Activated T-helper 1 cell treated with Interleukin-2 at 50 U/mL for 16 hours (primary cell): ENCODE results near the gene TTYH3.

ENCODE experiments used
- DNase-seq: peaks from one replicate; pipeline ENCODE4 v3.0.0-alpha.2; 2020; ENCODE audit warnings: low read depth

TTYH3 gene

GRCh38 chr7:2616387-2617324 is 15.1 kb upstream of the TTYH3 start:
- DNase-seq = no peak

DNA sequence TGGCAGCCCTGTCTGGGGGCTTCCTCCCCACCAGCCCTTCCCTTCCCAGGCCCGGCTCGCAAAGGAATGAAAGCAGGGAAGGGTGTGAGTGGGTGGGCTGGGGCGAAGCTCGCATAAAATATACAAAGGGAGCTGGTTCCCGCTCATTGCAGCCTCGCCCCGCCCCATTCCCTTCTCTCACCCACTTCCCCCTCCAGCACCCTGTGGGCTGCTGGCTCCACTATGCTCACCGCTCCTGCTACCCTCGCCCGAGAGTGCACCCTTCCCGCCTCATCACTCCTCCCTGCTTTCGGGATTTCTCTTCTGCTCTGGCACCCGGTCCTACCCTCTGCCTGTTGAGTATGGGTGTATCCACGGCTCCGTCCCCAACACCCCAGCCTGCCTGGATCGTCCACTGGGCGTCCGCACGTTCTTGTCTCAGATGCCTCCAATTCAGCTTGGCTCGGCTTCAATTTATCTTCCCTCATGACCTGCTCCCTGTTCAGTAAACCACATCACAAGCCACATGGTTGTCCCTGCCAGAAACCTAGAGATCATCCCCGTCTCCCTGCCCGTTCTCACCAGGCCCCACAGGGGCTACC is 14.4 kb upstream of the TTYH3 start:
- no peak for DNase-seq

DNA sequence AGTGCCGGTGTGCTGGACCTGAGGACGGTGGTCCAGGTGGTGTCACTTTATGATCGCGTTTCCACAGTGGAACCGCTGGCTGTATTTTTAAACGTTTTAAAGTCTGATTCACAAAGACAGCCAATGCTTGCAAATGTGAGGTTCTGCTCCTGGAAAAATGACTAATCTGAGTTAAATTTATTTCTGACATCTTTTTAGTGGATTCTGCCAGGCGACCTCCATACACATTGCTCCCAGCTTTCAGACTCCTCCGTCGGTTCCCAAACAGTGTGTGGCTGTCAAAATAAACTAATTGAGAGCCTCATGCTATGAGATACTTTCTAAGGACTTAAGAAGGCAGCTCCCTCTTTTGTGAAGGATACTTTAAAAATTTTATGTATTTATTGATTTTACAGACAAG is 12.7 kb upstream of the TTYH3 start:
- no peak for DNase-seq

- no peak for DNase-seq
Measured at GRCh38 chr7:2621061-2621828, 10.5 kb upstream of the TTYH3 start.

DNA sequence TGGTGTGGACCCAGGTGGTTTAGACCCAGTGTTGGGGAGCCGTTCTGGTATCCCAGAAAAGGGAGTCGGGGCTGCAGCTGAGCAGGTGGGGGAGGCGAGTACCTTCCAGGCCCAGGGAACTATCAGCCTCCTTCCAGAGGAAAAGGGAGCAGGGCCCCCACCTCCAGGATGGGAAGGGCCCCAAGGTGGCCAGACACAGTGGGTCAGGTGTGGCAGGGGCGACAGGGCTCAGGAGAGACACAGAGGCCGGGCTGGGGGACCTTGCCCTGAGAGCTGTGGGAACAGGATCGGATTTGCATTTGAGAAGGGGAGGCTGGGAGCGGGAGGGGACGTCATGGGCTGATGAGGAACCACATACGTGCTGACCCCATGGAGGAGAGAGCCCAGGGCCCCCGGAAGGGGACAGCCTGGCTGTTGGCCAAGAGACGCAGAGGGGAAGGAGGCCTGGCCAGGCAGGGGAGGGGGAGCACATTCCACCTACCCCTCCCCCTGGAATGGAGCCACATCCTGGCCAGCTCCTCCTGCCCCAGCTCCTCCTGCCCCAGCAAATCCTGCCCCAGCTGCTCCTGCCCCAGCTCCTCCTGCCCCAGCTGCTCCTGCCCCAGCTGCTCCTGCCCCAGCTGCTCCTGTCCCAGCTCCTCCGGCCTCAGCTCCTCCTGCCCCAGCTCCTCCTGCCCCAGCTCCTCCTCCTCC is 9.7 kb upstream of the TTYH3 start:
- no peak for DNase-seq

- DNase-seq = no peak
Measured at GRCh38 chr7:2622869-2623697, 8.7 kb upstream of the TTYH3 start.

DNA sequence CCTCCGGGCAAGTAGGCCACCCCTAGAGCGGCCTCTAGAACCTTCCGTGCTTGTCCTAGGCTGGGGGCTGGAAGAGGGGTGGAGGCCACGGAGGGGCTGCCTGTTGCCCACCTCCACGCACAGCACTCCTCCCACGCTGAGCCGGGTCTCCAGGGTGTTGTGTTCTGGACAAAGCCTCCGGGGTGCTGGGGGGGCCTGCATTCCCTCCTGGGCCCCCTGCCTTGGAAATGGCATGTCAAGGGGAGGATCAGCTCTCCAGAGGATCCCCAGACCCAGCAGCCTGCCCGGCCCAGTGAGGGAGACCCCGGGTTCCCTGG is 8.1 kb upstream of the TTYH3 start:
- DNase-seq = no peak

DNA sequence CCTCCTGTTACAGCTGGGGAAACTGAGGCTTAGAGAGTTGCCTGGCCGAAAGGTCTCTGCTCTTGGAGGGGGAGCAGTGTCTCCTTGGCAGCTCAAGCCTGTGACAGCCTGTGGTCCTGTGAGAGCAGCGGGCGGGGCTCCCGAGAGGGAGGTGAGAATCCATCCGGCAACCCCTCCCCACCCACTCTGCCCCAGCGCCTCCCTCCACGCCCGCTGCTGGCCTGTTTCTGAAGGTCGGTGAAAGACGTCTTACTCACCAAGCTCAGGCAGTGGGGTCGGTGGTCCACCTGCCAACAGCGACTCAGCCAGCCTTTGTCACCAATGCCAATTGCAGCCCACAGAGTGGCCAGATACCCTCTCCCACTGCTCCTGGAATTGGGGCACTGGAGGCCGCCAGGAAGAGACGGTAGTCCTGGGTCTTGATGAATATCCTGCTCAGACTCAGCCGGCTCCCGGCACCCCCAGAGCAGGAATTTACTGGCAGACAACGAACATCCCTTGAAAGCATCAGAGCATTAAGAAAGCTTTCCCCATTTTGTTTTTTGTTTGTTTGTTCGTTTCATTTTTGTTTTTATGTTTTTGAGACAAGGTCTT is 7.4 kb upstream of the TTYH3 start:
- DNase-seq = no peak

- DNase-seq = no peak
Measured at GRCh38 chr7:2626498-2627117, 5.2 kb upstream of the TTYH3 start.

DNA sequence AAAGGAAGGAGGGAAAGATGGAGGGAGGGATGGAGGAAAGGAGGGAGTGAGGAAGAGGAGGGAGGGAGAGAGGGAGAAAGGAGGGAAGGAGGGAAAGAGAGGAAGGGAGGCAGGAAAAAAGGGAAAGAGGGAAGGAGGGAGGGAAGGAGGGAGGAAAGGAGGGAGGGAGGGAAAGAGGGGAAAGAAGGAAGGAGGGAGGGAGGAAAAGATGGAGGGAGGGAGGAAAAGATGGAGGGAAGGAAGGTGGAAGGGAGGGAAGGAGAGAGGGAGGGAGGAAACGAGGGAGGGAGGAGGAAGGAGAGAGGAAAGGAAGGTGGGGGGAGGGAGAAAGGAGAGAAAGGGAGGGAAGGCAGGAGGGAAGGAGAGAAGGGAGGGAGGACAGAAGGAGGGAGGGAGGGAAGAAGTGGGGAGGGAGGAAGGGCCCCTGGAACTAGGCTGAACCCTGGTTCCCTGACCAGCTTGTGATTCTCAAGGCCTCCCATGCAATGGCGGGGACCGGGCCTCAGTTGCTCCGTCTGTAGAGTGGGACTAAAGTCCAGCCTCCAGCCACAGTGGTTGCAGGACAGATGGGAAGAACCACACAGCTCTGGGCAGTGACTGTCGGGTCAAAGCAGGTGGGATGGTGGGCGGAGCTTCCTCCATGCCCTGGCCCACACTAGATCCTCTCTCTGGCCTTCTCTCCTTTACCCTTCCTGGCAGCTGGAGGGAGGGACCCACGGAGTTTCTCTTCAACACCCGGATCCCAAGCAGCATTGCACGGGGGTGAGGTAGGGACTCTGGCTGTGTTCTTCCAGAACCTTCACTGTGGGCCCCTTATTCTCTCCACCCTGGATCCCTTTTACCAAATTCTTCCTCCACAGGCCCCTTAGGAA is 4.3 kb upstream of the TTYH3 start:
- no peak for DNase-seq

GRCh38 chr7:2628130-2628482 is 3.7 kb upstream of the TTYH3 start:
- no peak for DNase-seq

DNA sequence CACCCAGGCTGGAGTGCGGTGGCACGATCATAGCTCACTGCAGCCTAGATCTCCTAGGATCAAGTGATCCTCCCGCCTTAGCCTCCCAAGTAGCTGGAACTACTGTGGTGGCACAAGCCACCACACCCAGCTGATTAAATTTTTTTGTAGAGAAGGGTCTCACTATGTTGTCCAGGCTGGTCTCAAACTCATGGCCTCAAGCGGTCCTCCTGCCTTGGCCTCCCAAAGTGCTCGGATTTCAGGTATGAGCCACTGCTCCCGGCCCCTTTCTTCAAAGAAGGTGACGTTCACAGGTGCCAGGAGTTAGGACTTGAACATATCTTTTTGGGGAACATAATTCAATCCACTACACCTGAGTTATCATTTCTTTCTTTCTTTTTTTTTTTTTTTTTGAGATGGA is 2.9 kb upstream of the TTYH3 start:
- no peak for DNase-seq

GRCh38 chr7:2629746-2630681 is 1.8 kb upstream of the TTYH3 start:
- DNase-seq = no peak

GRCh38 chr7:2632733-2633537 is 1.1 kb downstream of the TTYH3 start:
- DNase-seq = no peak

DNA sequence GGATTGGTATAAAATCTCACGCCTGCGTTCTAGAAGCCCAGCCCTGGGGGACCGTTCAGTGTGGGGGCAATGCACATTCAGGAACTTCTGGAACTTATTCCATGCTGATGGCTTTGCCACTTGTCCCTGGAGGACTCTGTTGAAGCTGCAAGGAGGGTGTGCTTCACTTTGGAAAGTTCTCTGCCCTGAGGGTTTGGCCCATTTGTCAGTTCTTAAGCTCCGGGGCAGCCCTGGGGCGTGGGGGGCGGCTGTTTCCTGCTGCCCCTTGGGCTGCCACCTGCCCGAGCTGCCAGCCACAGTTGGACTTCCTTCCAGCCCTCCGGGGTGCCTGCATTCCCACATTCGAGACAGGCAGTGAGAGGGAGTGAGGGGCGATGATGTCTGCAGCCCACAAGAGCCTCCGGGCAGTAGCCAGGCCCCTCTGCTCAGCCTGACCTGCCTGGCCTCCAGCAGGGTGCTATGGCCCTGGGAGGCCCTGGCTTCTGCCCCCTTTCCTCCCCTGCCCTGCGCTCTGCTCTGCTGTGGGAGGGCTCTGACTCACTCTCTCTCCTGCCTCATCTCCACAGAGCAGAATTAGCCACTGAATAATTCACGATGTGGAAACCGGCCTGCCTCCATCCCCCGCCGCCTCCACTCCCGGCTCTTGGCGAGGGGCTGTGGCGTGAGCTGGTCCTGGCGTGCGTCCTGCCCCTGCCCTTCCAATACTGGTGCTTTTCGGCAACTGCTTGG is 1.9 kb downstream of the TTYH3 start:
- DNase-seq = no peak

GRCh38 chr7:2634267-2635145 is 2.7 kb downstream of the TTYH3 start:
- no peak for DNase-seq
